GM21786 (cell line): ENCODE measurements around the gene GAD1.

Source experiments
- ATAC-seq: cut with Tn5 transposase; IDR thresholded peaks from one replicate; pipeline ENCODE4 v1.9.1; 2021; ENCODE audit not compliant: unreplicated experiment

The GAD1 gene

GRCh38 chr2:170817093-170818035 is 677 bp downstream of the GAD1 start:
- no peak for ATAC-seq

- ATAC-seq = no peak
Measured at GRCh38 chr2:170818036-170818751, 1.5 kb downstream of the GAD1 start.

GRCh38 chr2:170818752-170819470 is 2.2 kb downstream of the GAD1 start:
- ATAC-seq = no peak

- ATAC-seq = no peak
Measured at GRCh38 chr2:170819680-170820664, 3.3 kb downstream of the GAD1 start.

GRCh38 chr2:170820757-170821530 is 4.3 kb downstream of the GAD1 start:
- ATAC-seq = no peak

- no peak for ATAC-seq
Measured at GRCh38 chr2:170821531-170822289, 5.0 kb downstream of the GAD1 start.

GRCh38 chr2:170822290-170823087 is 5.8 kb downstream of the GAD1 start:
- ATAC-seq = no peak

- ATAC-seq = no peak
Measured at GRCh38 chr2:170823088-170823897, 6.6 kb downstream of the GAD1 start.

GRCh38 chr2:170823898-170824215 is 7.2 kb downstream of the GAD1 start:
- ATAC-seq = no peak

- ATAC-seq = no peak
Measured at GRCh38 chr2:170824526-170825015, 7.9 kb downstream of the GAD1 start.

- ATAC-seq = no peak
Measured at GRCh38 chr2:170827841-170828532, 11.3 kb downstream of the GAD1 start.

GRCh38 chr2:170828533-170828916 is 11.8 kb downstream of the GAD1 start:
- ATAC-seq = no peak

GRCh38 chr2:170829036-170829435 is 12.3 kb downstream of the GAD1 start:
- ATAC-seq = no peak

- ATAC-seq = no peak
Measured at GRCh38 chr2:170830166-170830565, 13.5 kb downstream of the GAD1 start.

- ATAC-seq = no peak
Measured at GRCh38 chr2:170831115-170831514, 14.4 kb downstream of the GAD1 start.

GRCh38 chr2:170836027-170836426 is 19.3 kb downstream of the GAD1 start:
- no peak for ATAC-seq
